Ectodermal cell (in vitro differentiated cells): ENCODE data around the gene FANCD2.
"Not testable (repeated sequence)": the region's sequence is repeated elsewhere in the genome, so short reads cannot be mapped to it uniquely, and the experiment has no call there.

Experiments
- H3K27ac ChIP-seq: 2 replicates; pipeline ENCODE4 v1.7.0; 2013; ENCODE audit warnings: mild to moderate bottlenecking, low read depth, low read length; ENCODE audit not compliant: insufficient read depth, poor library complexity, severe bottlenecking
- H3K27me3 ChIP-seq: 2 replicates; pipeline ENCODE4 v1.7.0; 2013; ENCODE audit warnings: mild to moderate bottlenecking, low read length; ENCODE audit not compliant: insufficient read depth, control insufficient read depth, poor library complexity, severe bottlenecking
- H3K36me3 ChIP-seq: one replicate; pipeline ENCODE4 v1.7.0; 2013; ENCODE audit warnings: low read length; ENCODE audit not compliant: control insufficient read depth, insufficient read depth
- H3K4me1 ChIP-seq: one replicate; pipeline ENCODE4 v1.7.0; 2013; ENCODE audit warnings: low read length; ENCODE audit not compliant: control insufficient read depth, insufficient read depth
- H3K4me3 ChIP-seq: 2 replicates; pipeline ENCODE4 v1.7.0; 2013; ENCODE audit warnings: low read depth, low read length, control low read depth; ENCODE audit not compliant: insufficient read depth
- H3K9me3 ChIP-seq: 2 replicates; pipeline ENCODE4 v1.7.0; 2013; ENCODE audit warnings: mild to moderate bottlenecking, low read length, moderate library complexity; ENCODE audit not compliant: control insufficient read depth
- WGBS, 2 experiments: methylation state at CpG; one replicate each; pipeline ENCODE4 v1.1.7; 2013; ENCODE audit warnings: missing lambda C conversion rate in 2 of 2; 5-methylcytosine and 5-hydroxymethylcytosine counted together

FANCD2 gene

GRCh38 chr3:10015461-10015904, 10.8 kb upstream of the FANCD2 start:
- no peaks in the 10 kb centered on the region for H3K27me3 ChIP-seq
- no peaks in the 10 kb centered on the region for H3K4me1 ChIP-seq
- H3K9me3 ChIP-seq, result no peaks in the 10 kb centered on the region
- H3K27ac ChIP-seq, result no peak overlapping the region
- H3K36me3 ChIP-seq, result no peaks in the 10 kb centered on the region
- H3K4me3 ChIP-seq, result no peak overlapping the region
- WGBS, 2 experiments, result 80 to 81% methylated on average over 10 of the region's 10 CpGs

GRCh38 chr3:10017636-10018292, 8.5 kb upstream of the FANCD2 start:
- Histone ChIP-seq H3K27ac (no peak overlapping the region), H3K4me3 (no peak overlapping the region), H3K36me3 (no peaks in the 10 kb centered on the region), H3K27me3 (no peaks in the 10 kb centered on the region), H3K9me3 (no peaks in the 10 kb centered on the region), H3K4me1 (no peaks in the 10 kb centered on the region)
- 89 to 90% methylated on average over 13 of the region's 13 CpGs for WGBS, 2 experiments

DNA sequence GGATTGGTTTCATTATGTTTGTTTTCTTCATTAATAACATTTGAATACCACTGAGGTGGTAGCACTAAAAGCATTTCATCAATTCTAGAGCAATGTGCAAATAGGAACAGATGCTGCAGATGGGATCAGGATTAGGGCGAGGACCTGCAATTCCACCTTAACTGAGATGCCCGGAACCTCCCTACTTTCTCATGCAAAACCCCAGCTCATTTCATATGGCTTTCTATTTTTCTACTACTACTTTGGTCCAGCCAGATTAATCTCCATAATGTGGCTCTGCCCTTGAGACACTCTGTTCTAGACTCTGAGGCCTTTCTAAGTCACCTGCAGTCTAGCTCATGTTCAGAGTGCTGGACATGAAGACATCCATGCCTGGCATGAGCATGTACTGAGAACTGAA, 7.4 kb upstream of the FANCD2 start:
- H3K27ac ChIP-seq, H3K4me1 ChIP-seq, H3K4me3 ChIP-seq, H3K27me3 ChIP-seq, H3K9me3 ChIP-seq, H3K36me3 ChIP-seq: not testable (repeated sequence)
- WGBS, 2 experiments, result 94% methylated on average over 2 of the region's 2 CpGs

GRCh38 chr3:10019326-10019725, 6.9 kb upstream of the FANCD2 start:
- Histone ChIP-seq H3K36me3 (no peaks in the 10 kb centered on the region), H3K27me3 (no peaks in the 10 kb centered on the region), H3K9me3 (no peaks in the 10 kb centered on the region), H3K27ac (no peak overlapping the region), H3K4me3 (no peak overlapping the region), H3K4me1 (no peaks in the 10 kb centered on the region)
- 94 to 96% methylated on average over 4 to 5 of the region's 5 CpGs for WGBS, 2 experiments

GRCh38 chr3:10021856-10022775, 4.1 kb upstream of the FANCD2 start:
- H3K4me3 ChIP-seq, result no peak overlapping the region
- H3K36me3 ChIP-seq, result no peaks in the 10 kb centered on the region
- 93 to 94% methylated on average over 8 to 9 of the region's 9 CpGs for WGBS, 2 experiments
- H3K27me3 ChIP-seq, result no peaks in the 10 kb centered on the region
- H3K4me1 ChIP-seq, result peaks cover 7% of the 10 kb centered on the region
- no peak overlapping the region for H3K27ac ChIP-seq
- H3K9me3 ChIP-seq, result no peaks in the 10 kb centered on the region

GRCh38 chr3:10023587-10024310, 2.5 kb upstream of the FANCD2 start:
- Histone ChIP-seq H3K9me3 (no peaks in the 10 kb centered on the region), H3K27ac (no peak overlapping the region), H3K36me3 (peaks cover 2% of the 10 kb centered on the region), H3K4me3 (no peak overlapping the region), H3K27me3 (no peaks in the 10 kb centered on the region), H3K4me1 (peaks cover 9% of the 10 kb centered on the region)
- 82 to 87% methylated on average over 8 of the region's 8 CpGs for WGBS, 2 experiments

GRCh38 chr3:10025205-10026083, 793 bp upstream of the FANCD2 start:
- H3K27ac ChIP-seq, result no peak overlapping the region
- 25 to 31% methylated on average over 16 to 17 of the region's 19 CpGs for WGBS, 2 experiments
- H3K36me3 ChIP-seq, result peaks cover 8% of the 10 kb centered on the region
- H3K4me1 ChIP-seq, result peaks cover 9% of the 10 kb centered on the region
- H3K4me3 ChIP-seq, result peak overlapping the region; percentile 82
- no peaks in the 10 kb centered on the region for H3K27me3 ChIP-seq
- no peaks in the 10 kb centered on the region for H3K9me3 ChIP-seq

GRCh38 chr3:10041034-10041433, 14.8 kb downstream of the FANCD2 start:
- 97% methylated on average over 4 of the region's 5 CpGs for WGBS, 2 experiments
- peaks cover 45% of the 10 kb centered on the region for H3K36me3 ChIP-seq
- H3K9me3 ChIP-seq, result no peaks in the 10 kb centered on the region

DNA sequence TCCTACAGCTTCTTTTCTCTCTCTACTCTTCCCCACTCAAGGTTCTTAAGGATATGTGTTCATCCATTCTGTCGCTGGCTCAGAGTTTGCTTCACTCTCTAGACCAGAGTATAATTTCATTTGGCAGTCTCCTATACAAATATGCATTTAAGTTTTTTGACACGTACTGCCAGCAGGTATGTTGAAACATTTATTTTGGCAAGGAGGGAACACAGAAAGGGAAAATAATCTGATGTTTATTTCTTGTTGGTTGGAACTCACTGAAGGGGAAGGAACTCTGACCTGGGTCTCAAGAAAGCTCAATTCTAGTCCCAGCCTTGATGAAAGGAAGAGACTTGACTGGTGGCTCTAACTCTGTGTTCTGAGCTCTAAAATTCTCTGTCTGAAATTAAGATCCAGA, 21.6 kb downstream of the FANCD2 start:
- Histone ChIP-seq H3K27me3 (no peaks in the 10 kb centered on the region), H3K36me3 (peaks cover 17% of the 10 kb centered on the region), H3K27ac (no peak overlapping the region), H3K4me3 (no peak overlapping the region), H3K9me3 (no peaks in the 10 kb centered on the region), H3K4me1 (no peaks in the 10 kb centered on the region)
- 85 to 93% methylated on average over 2 of the region's 2 CpGs for WGBS, 2 experiments

More at GRCh38 chr3:10041034-10041433, 14.8 kb downstream of the FANCD2 start:
- no peak overlapping the region for H3K4me3 ChIP-seq
- no peak overlapping the region for H3K27ac ChIP-seq
- H3K4me1 ChIP-seq, result no peaks in the 10 kb centered on the region
- H3K27me3 ChIP-seq, result no peaks in the 10 kb centered on the region
